Measurements from ENCODE around the gene TRIM14. TPM values are rescaled to one million over a fixed set of nuclear protein-coding genes. Genes with fewer than 3 reads are reported as not detected.
"Not testable (repeated sequence)": the region's sequence is repeated elsewhere in the genome, so short reads cannot be mapped to it uniquely, and the experiment has no call there.

The TRIM14 gene
- total RNA-seq, 6 experiments from 2014 or later: 34.6 to 38.2 (median 36.0) TPM

DNA sequence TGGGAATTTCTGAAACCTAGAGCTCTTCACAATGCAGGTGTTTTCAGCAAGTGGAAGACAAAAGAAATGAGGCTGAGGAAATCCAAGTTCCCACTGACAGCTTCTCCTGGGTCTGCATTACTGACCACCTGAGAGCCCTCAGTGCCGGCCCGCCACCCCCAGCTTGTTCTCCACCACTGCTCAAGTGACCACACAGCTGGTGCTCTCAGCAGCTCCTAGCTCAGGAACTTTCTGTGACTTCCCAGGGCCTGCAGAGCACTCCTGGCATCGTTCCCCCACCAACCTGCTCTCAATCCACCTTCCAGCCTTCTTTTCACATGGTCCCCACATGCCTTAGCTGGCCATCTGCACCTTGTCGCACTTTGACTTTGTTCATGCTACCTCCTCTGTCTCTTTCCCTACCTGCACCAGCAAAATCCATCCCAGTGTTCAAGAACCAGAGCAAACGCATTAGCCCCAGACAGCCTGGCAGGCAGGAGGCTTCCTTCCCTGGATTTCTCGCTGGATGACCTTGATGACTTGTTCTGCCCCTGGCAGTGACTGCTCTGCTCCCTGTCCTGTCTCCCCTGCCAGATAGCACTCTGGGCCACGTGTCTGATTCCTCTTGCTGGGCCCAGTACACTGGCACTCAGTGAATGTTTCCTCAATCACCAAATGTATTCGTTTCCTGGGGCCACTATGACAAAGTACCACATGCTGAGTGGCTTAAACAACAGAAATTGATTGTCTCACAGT is 97.5 kb downstream of the TRIM14 start:
- TF ChIP-seq, protein P1, sequence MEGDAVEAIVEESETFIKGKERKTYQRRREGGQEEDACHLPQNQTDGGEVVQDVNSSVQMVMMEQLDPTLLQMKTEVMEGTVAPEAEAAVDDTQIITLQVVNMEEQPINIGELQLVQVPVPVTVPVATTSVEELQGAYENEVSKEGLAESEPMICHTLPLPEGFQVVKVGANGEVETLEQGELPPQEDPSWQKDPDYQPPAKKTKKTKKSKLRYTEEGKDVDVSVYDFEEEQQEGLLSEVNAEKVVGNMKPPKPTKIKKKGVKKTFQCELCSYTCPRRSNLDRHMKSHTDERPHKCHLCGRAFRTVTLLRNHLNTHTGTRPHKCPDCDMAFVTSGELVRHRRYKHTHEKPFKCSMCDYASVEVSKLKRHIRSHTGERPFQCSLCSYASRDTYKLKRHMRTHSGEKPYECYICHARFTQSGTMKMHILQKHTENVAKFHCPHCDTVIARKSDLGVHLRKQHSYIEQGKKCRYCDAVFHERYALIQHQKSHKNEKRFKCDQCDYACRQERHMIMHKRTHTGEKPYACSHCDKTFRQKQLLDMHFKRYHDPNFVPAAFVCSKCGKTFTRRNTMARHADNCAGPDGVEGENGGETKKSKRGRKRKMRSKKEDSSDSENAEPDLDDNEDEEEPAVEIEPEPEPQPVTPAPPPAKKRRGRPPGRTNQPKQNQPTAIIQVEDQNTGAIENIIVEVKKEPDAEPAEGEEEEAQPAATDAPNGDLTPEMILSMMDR (IDR thresholded peaks at IDR 0.05): no peak
- Mint-ChIP-seq H3K36me3 (ENCODE audit: low read depth) (peaks cover 21% of the 10 kb centered on the region), H3K4me3 (no peak overlapping the region), H3K9me3 (no peaks in the 10 kb centered on the region), H3K27ac (peak overlapping the region; percentile 47), H3K4me1 (ENCODE audit: low read depth) (peaks cover 20% of the 10 kb centered on the region), H3K27me3 (ENCODE audit: insufficient read depth) (no peaks in the 10 kb centered on the region)
- DNase-seq: no peak

GRCh38 chr9:98020476-98021145 is 98.4 kb downstream of the TRIM14 start:
- Mint-ChIP-seq H3K27me3 (ENCODE audit: insufficient read depth) (no peaks in the 10 kb centered on the region), H3K36me3 (ENCODE audit: low read depth) (peaks cover 28% of the 10 kb centered on the region), H3K4me3 (no peak overlapping the region), H3K27ac (no peak overlapping the region), H3K4me1 (ENCODE audit: low read depth) (peaks cover 20% of the 10 kb centered on the region), H3K9me3 (no peaks in the 10 kb centered on the region)
- TF ChIP-seq, protein P1 (IDR thresholded peaks at IDR 0.05): no peak
- DNase-seq: no peak

DNA sequence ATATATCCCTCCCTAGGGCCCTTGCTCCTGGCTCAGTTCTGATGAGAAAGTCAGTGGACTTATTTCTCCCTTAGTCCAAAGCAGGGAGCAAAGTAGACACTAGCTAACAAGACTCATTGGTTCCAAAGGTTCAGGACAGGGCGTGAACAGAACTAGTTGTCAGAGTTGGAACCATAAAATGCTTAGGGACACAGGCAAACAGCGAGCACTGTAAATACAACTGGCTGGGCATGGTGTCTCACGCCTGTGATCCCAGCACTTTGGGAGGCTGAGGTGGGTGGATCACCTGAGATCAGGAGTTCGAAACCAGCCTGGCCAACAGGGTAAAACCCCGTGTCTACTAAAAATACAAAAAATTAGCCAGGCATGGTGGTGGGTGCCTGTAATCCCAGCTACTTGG is 99.2 kb downstream of the TRIM14 start:
- not testable (repeated sequence) for H3K9me3 Mint-ChIP-seq; H3K27me3 Mint-ChIP-seq (ENCODE audit: insufficient read depth); H3K4me3 Mint-ChIP-seq; H3K27ac Mint-ChIP-seq; DNase-seq
- Mint-ChIP-seq H3K36me3 (ENCODE audit: low read depth) (peaks cover 32% of the 10 kb centered on the region), H3K4me1 (ENCODE audit: low read depth) (peaks cover 20% of the 10 kb centered on the region)

Other genes with a start within 250 kb of the TRIM14 start
- 10 to 100 TPM in 2 of 6 experiments, 1 to 10 TPM in 4; 8.4 to 10.9 (median 9.6) TPM for gene TRMO, start 196.7 kb downstream of the TRIM14 start, total RNA-seq (2021; fragmentation: NEBNext Ultra II Directional; extraction: Animal tissue kit (Norgen Biotek cat#: 25700))
- not detected for gene HEMGN, start 181.1 kb downstream of the TRIM14 start, total RNA-seq (2021; fragmentation: NEBNext Ultra II Directional; extraction: Animal tissue kit (Norgen Biotek cat#: 25700))
- 100 to 1,000 TPM in 5 of 6 experiments, 10 to 100 TPM in 1; 99.6 to 165 (median 155) TPM for gene ANP32B, start 135.9 kb downstream of the TRIM14 start, total RNA-seq (2021; fragmentation: NEBNext Ultra II Directional; extraction: Animal tissue kit (Norgen Biotek cat#: 25700))
- gene NANS, start 62.5 kb downstream of the TRIM14 start, total RNA-seq (2021; fragmentation: NEBNext Ultra II Directional; extraction: Animal tissue kit (Norgen Biotek cat#: 25700)): 100 to 1,000 TPM in 4 of 6 experiments, 10 to 100 TPM in 2; 82.4 to 103 (median 101) TPM
- 1 to 10 TPM in 3 of 6 experiments, under 1 TPM in 3; 0.84 to 2.4 (median 1.1) TPM for gene CORO2A, start 73.4 kb upstream of the TRIM14 start, total RNA-seq (2021; fragmentation: NEBNext Ultra II Directional; extraction: Animal tissue kit (Norgen Biotek cat#: 25700))
- gene TBC1D2, start 136.4 kb upstream of the TRIM14 start, total RNA-seq (2021; fragmentation: NEBNext Ultra II Directional; extraction: Animal tissue kit (Norgen Biotek cat#: 25700)): 10 to 100 TPM; 31.9 to 39.4 (median 36.5) TPM

All from HFFc6 (cell line).